Endodermal cell (in vitro differentiated cells): ENCODE results near the gene ELMO2. TPM values are rescaled to one million over a fixed set of nuclear protein-coding genes. Genes with fewer than 3 reads are reported as not detected.
A peak's percentile ranks its signal among the peaks of the same experiment; 100 is the strongest.

ENCODE experiments used
- DNase-seq: peaks from one replicate; pipeline ENCODE4 v3.0.0-alpha.2; 2017
- H3K27ac ChIP-seq: 2 replicates; pipeline ENCODE4 v1.5.1; 2013; ENCODE audit warnings: mild to moderate bottlenecking, low read depth, low read length, moderate library complexity
- H3K27me3 ChIP-seq: 2 replicates; pipeline ENCODE4 v1.6.1; 2013; ENCODE audit warnings: mild to moderate bottlenecking, low read length, moderate library complexity; ENCODE audit not compliant: insufficient read depth, control insufficient read depth, poor library complexity, severe bottlenecking
- H3K36me3 ChIP-seq: 2 replicates; pipeline ENCODE4 v1.7.0; 2013; ENCODE audit warnings: mild to moderate bottlenecking, low read length, moderate library complexity; ENCODE audit not compliant: control insufficient read depth, insufficient read depth
- H3K4me1 ChIP-seq: one replicate; pipeline ENCODE4 v1.7.0; 2013; ENCODE audit warnings: low read length; ENCODE audit not compliant: control insufficient read depth, insufficient read depth
- H3K4me3 ChIP-seq: 2 replicates; pipeline ENCODE4 v1.5.1; 2013; ENCODE audit warnings: mild to moderate bottlenecking, low read length, moderate library complexity
- H3K9ac ChIP-seq: 2 replicates; pipeline ENCODE4 v1.6.1; 2013; ENCODE audit warnings: mild to moderate bottlenecking, low read length, moderate library complexity; ENCODE audit not compliant: poor library complexity, severe bottlenecking; ENCODE audit errors: extremely low read depth
- H3K9me3 ChIP-seq: 2 replicates; pipeline ENCODE4 v1.6.1; 2013; ENCODE audit warnings: mild to moderate bottlenecking, low read length, moderate library complexity; ENCODE audit not compliant: control insufficient read depth
- H3K27ac Mint-ChIP-seq: 2 replicates; pipeline ENCODE4 v1.8.0; 2020; ENCODE audit warnings: mixed read lengths
- H3K27me3 Mint-ChIP-seq: 2 replicates; pipeline ENCODE4 v1.8.0; 2021; ENCODE audit warnings: mild to moderate bottlenecking, mixed read lengths; ENCODE audit not compliant: insufficient read depth
- H3K36me3 Mint-ChIP-seq: 2 replicates; pipeline ENCODE4 v1.8.0; 2020; ENCODE audit warnings: low read depth, mixed read lengths
- H3K4me1 Mint-ChIP-seq: 2 replicates; pipeline ENCODE4 v1.8.0; 2020; ENCODE audit warnings: mixed read lengths
- H3K4me3 Mint-ChIP-seq: 2 replicates; pipeline ENCODE4 v1.8.0; 2020; ENCODE audit warnings: mild to moderate bottlenecking, moderate library complexity, mixed read lengths
- H3K9me3 Mint-ChIP-seq: 2 replicates; pipeline ENCODE4 v1.8.0; 2020; ENCODE audit warnings: mild to moderate bottlenecking, mixed read lengths
- CTCF ChIP-seq: fragments of 200-600 bp; sonication (generic); conservative IDR thresholded peaks from 2 replicates; pipeline ENCODE4 v1.5.0; 2021; ENCODE audit warnings: antibody characterized with exemption, mild to moderate bottlenecking
- WGBS, 2 experiments: methylation state at CpG; one replicate each; pipeline versions ENCODE4 v1.1.5 to v1.1.7; 2013; ENCODE audit warnings: missing lambda C conversion rate in 2 of 2, mixed read lengths in 1 of 2; ENCODE audit not compliant: insufficient coverage in 1 of 2, insufficient read length in 1 of 2; 5-methylcytosine and 5-hydroxymethylcytosine counted together
- total RNA-seq, 2 donors: library from RNA; stranded (reverse); fragmentation: NEBNext Ultra II Directional in 1 of 2; extraction: Animal tissue kit (Norgen Biotek cat#: 25700) in 1 of 2; gene quantifications; 2 replicates in 1 of 2; 3 replicates in 1 of 2; pipeline ENCODE4 v1.2.1, GENCODE V29; 2021

The ELMO2 gene
- total RNA-seq, 2 donors from 2014 or later = 44.8 to 52.8 TPM

GRCh38 chr20:46394872-46395760 is 11.3 kb downstream of the ELMO2 start:
- H3K27ac Mint-ChIP-seq = no peak overlapping the region
- no peak for TF ChIP-seq CTCF
- 87 to 95% methylated on average over 7 to 11 of the region's 11 CpGs for WGBS, 2 experiments
- H3K4me1 Mint-ChIP-seq = no peaks in the 10 kb centered on the region
- Histone ChIP-seq H3K27ac (peak overlapping the region; percentile 61), H3K9ac (no peak overlapping the region), H3K4me1 (peaks cover 2% of the 10 kb centered on the region), H3K9me3 (no peaks in the 10 kb centered on the region), H3K36me3 (peaks cover 91% of the 10 kb centered on the region), H3K27me3 (no peaks in the 10 kb centered on the region), H3K4me3 (no peak overlapping the region)
- no peaks in the 10 kb centered on the region for H3K9me3 Mint-ChIP-seq
- no peak overlapping the region for H3K4me3 Mint-ChIP-seq
- H3K36me3 Mint-ChIP-seq = peaks cover 56% of the 10 kb centered on the region
- no peaks in the 10 kb centered on the region for H3K27me3 Mint-ChIP-seq
- no peak for DNase-seq

- Histone ChIP-seq H3K36me3 (peaks cover 90% of the 10 kb centered on the region), H3K27me3 (no peaks in the 10 kb centered on the region), H3K27ac (no peak overlapping the region), H3K4me3 (no peak overlapping the region), H3K9ac (no peak overlapping the region), H3K9me3 (no peaks in the 10 kb centered on the region), H3K4me1 (no peaks in the 10 kb centered on the region)
- H3K4me1 Mint-ChIP-seq = no peaks in the 10 kb centered on the region
- 93% methylated on average over 3 to 6 of the region's 6 CpGs for WGBS, 2 experiments
- no peak for DNase-seq
- H3K4me3 Mint-ChIP-seq = no peak overlapping the region
- no peak overlapping the region for H3K27ac Mint-ChIP-seq
- no peak for TF ChIP-seq CTCF
- H3K9me3 Mint-ChIP-seq = no peaks in the 10 kb centered on the region
- H3K27me3 Mint-ChIP-seq = no peaks in the 10 kb centered on the region
- H3K36me3 Mint-ChIP-seq = peaks cover 60% of the 10 kb centered on the region
Observed at GRCh38 chr20:46393967-46394366, 12.4 kb downstream of the ELMO2 start.

- Mint-ChIP-seq H3K36me3 (peaks cover 67% of the 10 kb centered on the region), H3K4me1 (no peaks in the 10 kb centered on the region), H3K4me3 (no peak overlapping the region), H3K27ac (no peak overlapping the region), H3K9me3 (no peaks in the 10 kb centered on the region), H3K27me3 (no peaks in the 10 kb centered on the region)
- no peaks in the 10 kb centered on the region for H3K9me3 ChIP-seq
- TF ChIP-seq CTCF = no peak
- 94 to 95% methylated on average over 8 to 10 of the region's 10 CpGs for WGBS, 2 experiments
- H3K4me1 ChIP-seq = no peaks in the 10 kb centered on the region
- no peak overlapping the region for H3K27ac ChIP-seq
- no peaks in the 10 kb centered on the region for H3K27me3 ChIP-seq
- peaks cover 95% of the 10 kb centered on the region for H3K36me3 ChIP-seq
- no peak overlapping the region for H3K9ac ChIP-seq
- H3K4me3 ChIP-seq = no peak overlapping the region
- DNase-seq = no peak
Observed at GRCh38 chr20:46388937-46389336, 17.5 kb downstream of the ELMO2 start.
